Measurements from ENCODE around the gene TMEM115. TPM values are rescaled to one million over a fixed set of nuclear protein-coding genes. Genes with fewer than 3 reads are reported as not detected.

Gene TMEM115
- total and polyA plus RNA-seq, 2 donors = 17.3 to 21.9 TPM

DNA sequence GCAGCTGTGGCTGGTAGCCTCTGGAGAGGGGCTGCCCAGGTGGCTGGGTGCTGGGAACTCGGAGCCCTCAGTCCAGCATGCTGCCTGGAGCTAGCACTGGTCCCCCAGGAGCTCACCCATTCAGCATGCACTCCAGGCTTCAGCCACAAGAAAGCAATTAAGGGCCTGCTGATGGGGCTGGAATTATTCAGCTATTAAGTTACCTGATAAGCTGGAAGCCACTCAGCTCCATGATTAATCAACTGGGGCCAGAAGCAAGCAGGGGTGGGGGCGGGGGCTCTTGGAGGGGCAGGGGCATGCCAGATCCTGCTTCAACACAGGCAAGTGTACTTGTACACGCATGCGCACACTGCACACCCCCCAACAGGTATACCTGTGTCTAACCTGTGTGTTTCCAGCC lies 22.1 kb upstream of the TMEM115 start:
- 92% methylated on average over 4 of the region's 4 CpGs for WGBS

DNA sequence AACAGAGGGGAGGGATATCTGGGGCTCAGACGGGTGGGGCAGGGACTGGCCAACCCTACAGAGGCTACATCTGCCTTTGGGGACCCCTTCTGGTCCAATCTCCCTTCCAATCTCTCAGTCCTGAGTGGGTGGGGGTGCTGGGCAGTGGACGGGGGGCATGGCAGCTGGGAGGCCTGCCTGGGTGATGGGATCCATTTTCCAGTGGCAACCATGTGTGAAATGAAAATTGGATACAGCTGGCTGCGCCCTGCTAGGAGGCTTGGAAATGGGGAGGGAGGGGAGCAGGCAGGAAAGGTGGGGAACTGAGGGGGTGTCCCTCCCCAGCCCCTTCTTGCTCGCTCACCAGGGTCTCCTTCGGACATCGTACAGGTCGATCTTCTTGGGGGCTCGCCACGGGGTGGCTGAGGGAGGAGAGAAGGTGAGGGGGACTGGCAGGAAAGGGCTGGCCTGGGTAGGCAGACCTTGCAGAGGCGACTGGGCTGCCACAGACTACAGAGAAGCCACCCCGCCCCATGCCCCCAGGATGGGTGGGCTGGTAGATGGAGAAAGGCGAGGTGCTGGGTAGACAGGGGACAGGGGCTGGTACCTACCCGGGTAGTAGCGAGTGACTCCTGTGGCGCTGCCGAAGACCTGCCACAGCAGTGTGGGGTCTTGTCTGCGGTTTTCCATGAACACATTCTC lies 21.2 kb upstream of the TMEM115 start:
- H3K9me3 ChIP-seq (ENCODE audit: control insufficient read depth in 2 of 2, insufficient read depth in 1 of 2, low read length in 1 of 2) = peaks cover 0 to 3% of the 10 kb centered on the region in 2 donors
- H3K27me3 ChIP-seq (ENCODE audit: control insufficient read depth in 2 of 2, insufficient read depth in 1 of 2, low read length in 1 of 2) = no peaks in the 10 kb centered on the region
- no peaks in the 10 kb centered on the region for H3K36me3 ChIP-seq (ENCODE audit: control insufficient read depth in 2 of 2, insufficient read depth in 2 of 2, low read length in 1 of 2)
- WGBS = 95% methylated on average over 17 of the region's 17 CpGs
- peaks cover 0 to 2% of the 10 kb centered on the region in 2 donors for H3K4me1 ChIP-seq (ENCODE audit: control insufficient read depth in 2 of 2, insufficient read depth in 2 of 2, low read length in 2 of 2)
- no peak for DNase-seq (ENCODE audit: low read depth in 6 of 9, low spot score in 9 of 9)
- no peak overlapping the region for H3K4me3 ChIP-seq (ENCODE audit: low read length in 2 of 2)
- no peak overlapping the region for H3K27ac ChIP-seq (ENCODE audit: low read depth in 1 of 2, low read length in 1 of 2)

More for the DNA sequence above, 22.1 kb upstream of the TMEM115 start:
- H3K4me1 ChIP-seq (ENCODE audit: control insufficient read depth in 2 of 2, insufficient read depth in 2 of 2, low read length in 2 of 2) = peaks cover 0 to 2% of the 10 kb centered on the region in 2 donors
- no peaks in the 10 kb centered on the region for H3K36me3 ChIP-seq (ENCODE audit: control insufficient read depth in 2 of 2, insufficient read depth in 2 of 2, low read length in 1 of 2)
- H3K27ac ChIP-seq (ENCODE audit: low read depth in 1 of 2, low read length in 1 of 2) = no peak overlapping the region
- no peaks in the 10 kb centered on the region for H3K27me3 ChIP-seq (ENCODE audit: control insufficient read depth in 2 of 2, insufficient read depth in 1 of 2, low read length in 1 of 2)
- DNase-seq (ENCODE audit: low read depth in 6 of 9, low spot score in 9 of 9) = no peak
- peaks cover 0 to 3% of the 10 kb centered on the region in 2 donors for H3K9me3 ChIP-seq (ENCODE audit: control insufficient read depth in 2 of 2, insufficient read depth in 1 of 2, low read length in 1 of 2)
- H3K4me3 ChIP-seq (ENCODE audit: low read length in 2 of 2) = no peak overlapping the region

- WGBS = 97% methylated on average over 17 of the region's 17 CpGs
- no peak for DNase-seq (ENCODE audit: low read depth in 6 of 9, low spot score in 9 of 9)
Observed at GRCh38 chr3:50378757-50379156, 19.4 kb upstream of the TMEM115 start.

DNA sequence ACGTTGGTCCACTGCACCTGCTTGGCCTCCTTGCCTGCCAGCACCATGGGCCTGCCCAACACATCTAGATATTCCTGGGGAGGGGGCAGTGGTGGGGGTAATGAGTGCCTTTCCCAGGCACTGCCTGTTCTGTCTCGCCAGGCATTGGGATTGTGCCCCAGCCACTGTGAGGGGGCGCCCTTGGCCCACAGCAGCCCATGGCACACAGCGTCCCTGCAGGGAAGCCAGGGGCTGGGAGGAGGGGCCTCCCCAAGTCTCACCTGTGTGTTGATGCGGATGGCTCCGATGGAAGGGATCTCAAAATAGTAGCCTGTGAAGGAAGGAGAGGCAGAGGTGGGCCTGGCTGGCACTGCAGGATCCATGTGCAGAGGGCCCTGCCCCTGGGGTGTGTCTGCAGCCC lies 18.7 kb upstream of the TMEM115 start:
- H3K9me3 ChIP-seq (ENCODE audit: control insufficient read depth in 2 of 2, insufficient read depth in 1 of 2, low read length in 1 of 2) = peaks cover 0 to 3% of the 10 kb centered on the region in 2 donors
- peaks cover 0 to 9% of the 10 kb centered on the region in 2 donors for H3K4me1 ChIP-seq (ENCODE audit: control insufficient read depth in 2 of 2, insufficient read depth in 2 of 2, low read length in 2 of 2)
- peaks cover 0 to 4% of the 10 kb centered on the region in 2 donors for H3K27me3 ChIP-seq (ENCODE audit: control insufficient read depth in 2 of 2, insufficient read depth in 1 of 2, low read length in 1 of 2)
- DNase-seq (ENCODE audit: low read depth in 6 of 9, low spot score in 9 of 9) = no peak
- no peak overlapping the region for H3K27ac ChIP-seq (ENCODE audit: low read depth in 1 of 2, low read length in 1 of 2)
- H3K36me3 ChIP-seq (ENCODE audit: control insufficient read depth in 2 of 2, insufficient read depth in 2 of 2, low read length in 1 of 2) = no peaks in the 10 kb centered on the region
- no peak overlapping the region for H3K4me3 ChIP-seq (ENCODE audit: low read length in 2 of 2)
- 91% methylated on average over 6 of the region's 6 CpGs for WGBS

More at GRCh38 chr3:50378757-50379156, 19.4 kb upstream of the TMEM115 start:
- no peaks in the 10 kb centered on the region for H3K36me3 ChIP-seq (ENCODE audit: control insufficient read depth in 2 of 2, insufficient read depth in 2 of 2, low read length in 1 of 2)
- H3K27me3 ChIP-seq (ENCODE audit: control insufficient read depth in 2 of 2, insufficient read depth in 1 of 2, low read length in 1 of 2) = peaks cover 0 to 4% of the 10 kb centered on the region in 2 donors
- no peak overlapping the region for H3K27ac ChIP-seq (ENCODE audit: low read depth in 1 of 2, low read length in 1 of 2)
- H3K4me1 ChIP-seq (ENCODE audit: control insufficient read depth in 2 of 2, insufficient read depth in 2 of 2, low read length in 2 of 2) = peaks cover 0 to 4% of the 10 kb centered on the region in 2 donors
- peaks cover 0 to 3% of the 10 kb centered on the region in 2 donors for H3K9me3 ChIP-seq (ENCODE audit: control insufficient read depth in 2 of 2, insufficient read depth in 1 of 2, low read length in 1 of 2)
- no peak overlapping the region for H3K4me3 ChIP-seq (ENCODE audit: low read length in 2 of 2)

DNA sequence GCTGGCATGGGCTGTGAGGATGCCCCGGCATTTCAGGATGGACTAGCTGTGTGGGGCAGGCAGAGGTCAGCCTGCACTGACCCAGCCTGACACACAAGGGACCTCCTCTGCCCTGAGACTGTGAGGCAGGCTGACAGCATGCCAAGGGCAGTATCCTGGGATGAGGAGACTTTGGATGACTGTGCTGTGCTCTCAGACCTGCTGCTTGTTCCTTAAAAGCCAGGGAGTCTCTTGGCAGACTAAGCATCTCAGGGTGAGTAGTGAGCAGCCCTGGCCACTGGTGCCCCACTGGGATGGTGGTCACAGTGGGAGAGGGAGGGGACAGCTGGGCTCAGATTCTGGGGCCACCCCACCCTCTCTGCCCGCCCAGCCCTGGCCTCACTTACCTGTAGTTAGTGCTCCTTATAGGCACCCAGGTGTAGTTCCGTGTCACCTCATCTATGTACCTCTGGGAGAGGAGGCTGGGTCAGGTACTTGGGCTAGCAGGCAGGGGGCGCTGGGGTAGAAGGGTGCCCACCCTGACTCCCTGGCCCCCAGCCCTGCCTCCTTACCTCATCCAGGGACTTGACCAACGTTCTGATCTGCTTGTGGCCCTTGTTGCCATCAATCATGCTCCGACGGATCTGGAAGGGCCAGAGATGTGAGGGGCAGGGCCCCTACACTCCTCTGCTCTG lies 16.1 kb upstream of the TMEM115 start:
- Histone ChIP-seq H3K4me3 (ENCODE audit: low read length in 2 of 2) (no peak overlapping the region), H3K36me3 (ENCODE audit: control insufficient read depth in 2 of 2, insufficient read depth in 2 of 2, low read length in 1 of 2) (no peaks in the 10 kb centered on the region), H3K4me1 (ENCODE audit: control insufficient read depth in 2 of 2, insufficient read depth in 2 of 2, low read length in 2 of 2) (peaks cover 3 to 20% of the 10 kb centered on the region in 2 donors), H3K27me3 (ENCODE audit: control insufficient read depth in 2 of 2, insufficient read depth in 1 of 2, low read length in 1 of 2) (peaks cover 0 to 4% of the 10 kb centered on the region in 2 donors), H3K9me3 (ENCODE audit: control insufficient read depth in 2 of 2, insufficient read depth in 1 of 2, low read length in 1 of 2) (no peaks in the 10 kb centered on the region), H3K27ac (ENCODE audit: low read depth in 1 of 2, low read length in 1 of 2) (no peak overlapping the region)
- WGBS = 89% methylated on average over 7 of the region's 7 CpGs
- no peak for DNase-seq (ENCODE audit: low read depth in 6 of 9, low spot score in 9 of 9)

DNA sequence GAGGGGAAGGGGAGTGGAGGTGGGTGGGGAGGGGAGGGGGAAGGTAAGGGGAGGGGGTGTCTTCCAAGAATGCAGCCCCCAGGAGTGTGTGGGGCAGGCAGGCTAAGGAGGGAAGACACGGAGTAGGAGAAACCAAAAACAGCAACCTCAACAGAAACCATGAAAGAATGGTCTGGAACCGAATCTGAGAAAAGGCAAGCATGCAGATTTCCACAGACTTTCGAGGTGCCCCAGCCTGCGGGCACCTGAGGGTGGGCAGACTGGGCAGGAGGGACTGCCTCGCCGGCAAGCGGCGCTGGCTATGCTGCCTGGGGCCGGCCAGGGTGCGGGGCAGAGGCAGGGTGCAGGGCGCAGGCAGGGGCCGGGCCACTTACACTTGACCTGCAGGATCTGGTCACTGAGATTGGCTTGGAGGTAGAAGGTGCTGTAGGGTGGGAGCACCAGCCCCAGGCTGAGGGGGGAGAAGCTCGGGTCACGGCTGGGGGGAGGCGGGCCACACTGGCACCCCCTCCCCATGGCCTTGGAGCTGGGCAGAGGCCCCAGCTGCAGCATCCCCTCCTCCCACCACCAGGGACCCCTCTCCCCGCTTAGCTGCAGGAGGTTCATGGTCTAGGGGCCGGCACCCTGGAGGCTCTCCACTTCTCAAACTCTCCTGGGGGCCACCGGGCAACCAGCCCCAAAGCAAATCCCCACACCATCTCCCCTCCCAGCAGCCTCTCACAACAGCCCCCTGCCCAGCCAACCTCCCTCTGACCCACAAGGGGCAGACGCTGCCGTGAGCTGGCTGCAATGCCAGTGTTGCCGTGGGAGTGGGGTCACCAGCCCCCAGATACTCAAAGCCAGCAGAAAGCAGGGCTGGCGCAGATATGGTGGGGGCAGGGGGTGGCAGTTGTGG lies 15.3 kb upstream of the TMEM115 start:
- DNase-seq (ENCODE audit: low read depth in 6 of 9, low spot score in 9 of 9) = no peak
- Histone ChIP-seq H3K4me1 (ENCODE audit: control insufficient read depth in 2 of 2, insufficient read depth in 2 of 2, low read length in 2 of 2) (peaks cover 3 to 20% of the 10 kb centered on the region in 2 donors), H3K36me3 (ENCODE audit: control insufficient read depth in 2 of 2, insufficient read depth in 2 of 2, low read length in 1 of 2) (no peaks in the 10 kb centered on the region), H3K4me3 (ENCODE audit: low read length in 2 of 2) (no peak overlapping the region), H3K27me3 (ENCODE audit: control insufficient read depth in 2 of 2, insufficient read depth in 1 of 2, low read length in 1 of 2) (peaks cover 0 to 4% of the 10 kb centered on the region in 2 donors), H3K27ac (ENCODE audit: low read depth in 1 of 2, low read length in 1 of 2) (no peak overlapping the region), H3K9me3 (ENCODE audit: control insufficient read depth in 2 of 2, insufficient read depth in 1 of 2, low read length in 1 of 2) (no peaks in the 10 kb centered on the region)
- WGBS = 81% methylated on average over 22 of the region's 22 CpGs

DNA sequence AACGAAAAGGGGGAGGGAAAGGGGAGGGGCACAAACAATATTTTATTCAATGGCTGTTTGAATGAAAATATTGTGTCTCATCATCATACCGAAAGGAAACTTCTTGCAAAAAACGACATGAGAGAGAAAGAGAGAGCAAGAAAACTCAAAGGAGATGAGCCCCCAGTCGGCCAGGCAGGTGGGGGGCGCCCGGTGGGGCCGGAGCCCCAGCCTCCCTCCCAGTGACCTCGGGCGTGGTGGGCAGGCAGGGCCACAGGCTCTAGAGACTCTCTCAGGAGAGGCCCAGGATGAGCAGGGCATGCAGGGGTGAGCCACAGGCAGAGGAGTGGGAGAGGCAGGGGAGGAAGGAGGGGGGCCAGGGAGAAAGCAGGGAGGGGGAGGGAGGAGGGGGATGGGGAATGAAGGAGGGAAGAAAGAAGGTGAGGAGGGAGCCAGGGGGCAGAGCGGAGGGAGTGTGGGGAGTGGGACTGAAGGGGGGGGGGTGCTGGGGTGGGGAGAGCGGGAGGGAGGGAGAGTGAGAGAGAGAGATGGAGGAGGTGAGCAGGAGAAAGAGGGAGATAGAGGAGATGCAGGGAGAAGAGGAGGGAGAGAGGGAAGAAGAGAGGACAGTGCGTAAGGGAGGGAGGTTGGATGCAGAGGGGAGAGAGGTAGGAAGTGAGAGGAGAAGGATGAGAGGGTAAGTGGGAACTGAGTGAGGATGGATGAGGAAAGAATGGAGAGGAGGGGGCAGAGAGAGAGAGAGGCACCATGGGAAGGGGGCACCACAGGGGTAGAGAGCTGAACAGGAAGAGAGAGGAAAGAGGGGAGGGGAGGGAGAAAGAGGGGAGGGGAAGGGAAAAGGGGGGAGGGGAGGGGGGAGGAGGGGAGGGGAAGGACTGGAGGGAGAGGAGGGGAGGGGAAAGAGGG lies 14.1 kb upstream of the TMEM115 start:
- H3K4me1 ChIP-seq (ENCODE audit: control insufficient read depth in 2 of 2, insufficient read depth in 2 of 2, low read length in 2 of 2) = peaks cover 3 to 20% of the 10 kb centered on the region in 2 donors
- no peak for DNase-seq (ENCODE audit: low read depth in 6 of 9, low spot score in 9 of 9)
- no peaks in the 10 kb centered on the region for H3K36me3 ChIP-seq (ENCODE audit: control insufficient read depth in 2 of 2, insufficient read depth in 2 of 2, low read length in 1 of 2)
- no peak overlapping the region for H3K27ac ChIP-seq (ENCODE audit: low read depth in 1 of 2, low read length in 1 of 2)
- no peak overlapping the region for H3K4me3 ChIP-seq (ENCODE audit: low read length in 2 of 2)
- peaks cover 0 to 4% of the 10 kb centered on the region in 2 donors for H3K27me3 ChIP-seq (ENCODE audit: control insufficient read depth in 2 of 2, insufficient read depth in 1 of 2, low read length in 1 of 2)
- no peaks in the 10 kb centered on the region for H3K9me3 ChIP-seq (ENCODE audit: control insufficient read depth in 2 of 2, insufficient read depth in 1 of 2, low read length in 1 of 2)
- 74% methylated on average over 12 of the region's 12 CpGs for WGBS

GRCh38 chr3:50372349-50372748 lies 13.0 kb upstream of the TMEM115 start:
- Histone ChIP-seq H3K27ac (ENCODE audit: low read depth in 1 of 2, low read length in 1 of 2) (peak overlapping the region in 1 of 2 donors; percentile 55), H3K4me3 (ENCODE audit: low read length in 2 of 2) (no peak overlapping the region), H3K27me3 (ENCODE audit: control insufficient read depth in 2 of 2, insufficient read depth in 1 of 2, low read length in 1 of 2) (peaks cover 0 to 4% of the 10 kb centered on the region in 2 donors), H3K4me1 (ENCODE audit: control insufficient read depth in 2 of 2, insufficient read depth in 2 of 2, low read length in 2 of 2) (peaks cover 3 to 20% of the 10 kb centered on the region in 2 donors), H3K9me3 (ENCODE audit: control insufficient read depth in 2 of 2, insufficient read depth in 1 of 2, low read length in 1 of 2) (no peaks in the 10 kb centered on the region), H3K36me3 (ENCODE audit: control insufficient read depth in 2 of 2, insufficient read depth in 2 of 2, low read length in 1 of 2) (no peaks in the 10 kb centered on the region)
- WGBS = 67% methylated on average over 8 of the region's 8 CpGs
- DNase-seq (ENCODE audit: low read depth in 6 of 9, low spot score in 9 of 9) = peak in 5 of 9 donors; percentile 17 to 69 (median 37)

Measured in thymus (tissue), 11 donors.